Measurements from ENCODE around the gene MAGEB17.

The MAGEB17 gene

GRCh38 chrX:16167181-16167580, at the start of gene MAGEB17:
MAGEB17 (plus strand) TSS chrX:16167481; CDS start chrX:16170383, 2,902 bp downstream.
- Mint-ChIP-seq H3K27me3 (peaks cover 5 to 49% of the 10 kb centered on the region in 2 donors), H3K9me3 (peaks cover 0 to 3% of the 10 kb centered on the region in 2 donors), H3K4me3 (no peak within 1 kb of the TSS), H3K36me3 (no peaks in the 10 kb centered on the region), H3K27ac (no peak within 1 kb of the TSS), H3K4me1 (no peaks in the 10 kb centered on the region)
- no peak for ATAC-seq (replicated peaks)
- DNase-seq = no peak

- Mint-ChIP-seq H3K27ac (peak overlapping the region; percentile 90), H3K27me3 (peaks cover 0 to 18% of the 10 kb centered on the region in 2 donors), H3K4me3 (peak overlapping the region; percentile 54 to 70), H3K36me3 (peaks cover 4 to 6% of the 10 kb centered on the region in 2 donors), H3K9me3 (peaks cover 4 to 12% of the 10 kb centered on the region in 2 donors), H3K4me1 (peaks cover 28 to 43% of the 10 kb centered on the region in 2 donors)
- DNase-seq = peak; percentile 31
- ATAC-seq (replicated peaks) = peak; percentile 88 to 90
Measured at GRCh38 chrX:16119353-16120220, 47.7 kb upstream of the MAGEB17 start.

GRCh38 chrX:16120431-16120830, 46.9 kb upstream of the MAGEB17 start:
- ATAC-seq (replicated peaks) (no peak), DNase-seq (no peak)
- Mint-ChIP-seq H3K4me3 (peak overlapping the region in 1 of 2 donors; percentile 18), H3K4me1 (peaks cover 26 to 40% of the 10 kb centered on the region in 2 donors), H3K27me3 (peaks cover 0 to 19% of the 10 kb centered on the region in 2 donors), H3K36me3 (peaks cover 4 to 6% of the 10 kb centered on the region in 2 donors), H3K9me3 (peaks cover 4 to 12% of the 10 kb centered on the region in 2 donors), H3K27ac (peak overlapping the region; percentile 70)

GRCh38 chrX:16123222-16123786, 44.0 kb upstream of the MAGEB17 start, which contains the start of gene GRPR:
GRPR (plus strand) TSS chrX:16123565; CDS start chrX:16123954, 389 bp downstream.
- peak; percentile 79 to 81 for ATAC-seq (replicated peaks)
- H3K36me3 Mint-ChIP-seq = peaks cover 4 to 6% of the 10 kb centered on the region in 2 donors
- H3K27me3 Mint-ChIP-seq = peaks cover 0 to 34% of the 10 kb centered on the region in 2 donors
- peaks cover 4 to 12% of the 10 kb centered on the region in 2 donors for H3K9me3 Mint-ChIP-seq
- peaks cover 24 to 40% of the 10 kb centered on the region in 2 donors for H3K4me1 Mint-ChIP-seq
- peak; percentile 63 for DNase-seq
- no peak within 1 kb of the TSS for H3K27ac Mint-ChIP-seq
- peak within 1 kb of the TSS in 1 of 2 donors; percentile 30 for H3K4me3 Mint-ChIP-seq

- Mint-ChIP-seq H3K4me1 (peaks cover 21 to 36% of the 10 kb centered on the region in 2 donors), H3K27ac (no peak overlapping the region), H3K9me3 (peaks cover 1 to 9% of the 10 kb centered on the region in 2 donors), H3K27me3 (peaks cover 0 to 39% of the 10 kb centered on the region in 2 donors), H3K4me3 (no peak overlapping the region), H3K36me3 (peaks cover under 1 to 4% of the 10 kb centered on the region in 2 donors)
- DNase-seq = no peak
- ATAC-seq (replicated peaks) = no peak
Measured at GRCh38 chrX:16124201-16124600, 43.1 kb upstream of the MAGEB17 start.

- H3K4me3 Mint-ChIP-seq = no peak overlapping the region
- no peak for DNase-seq
- H3K36me3 Mint-ChIP-seq = peaks cover 0 to 4% of the 10 kb centered on the region in 2 donors
- H3K4me1 Mint-ChIP-seq = peaks cover 10 to 22% of the 10 kb centered on the region in 2 donors
- peaks cover 0 to under 1% of the 10 kb centered on the region in 2 donors for H3K9me3 Mint-ChIP-seq
- no peak overlapping the region for H3K27ac Mint-ChIP-seq
- H3K27me3 Mint-ChIP-seq = peaks cover 6 to 40% of the 10 kb centered on the region in 2 donors
- ATAC-seq (replicated peaks) = no peak
Measured at GRCh38 chrX:16125520-16126149, 41.6 kb upstream of the MAGEB17 start.

- H3K4me3 Mint-ChIP-seq = no peak overlapping the region
Measured at GRCh38 chrX:16130707-16131106, 36.6 kb upstream of the MAGEB17 start.

GRCh38 chrX:16134936-16135335, 32.3 kb upstream of the MAGEB17 start:
- peaks cover 8 to 37% of the 10 kb centered on the region in 2 donors for H3K27me3 Mint-ChIP-seq
- peaks cover 0 to 1% of the 10 kb centered on the region in 2 donors for H3K36me3 Mint-ChIP-seq
- peaks cover 9 to 12% of the 10 kb centered on the region in 2 donors for H3K4me1 Mint-ChIP-seq
- DNase-seq = no peak
- H3K9me3 Mint-ChIP-seq = no peaks in the 10 kb centered on the region
- ATAC-seq (replicated peaks) = no peak
- H3K4me3 Mint-ChIP-seq = no peak overlapping the region
- no peak overlapping the region for H3K27ac Mint-ChIP-seq

More at GRCh38 chrX:16130707-16131106, 36.6 kb upstream of the MAGEB17 start:
- Mint-ChIP-seq H3K36me3 (peaks cover 0 to 4% of the 10 kb centered on the region in 2 donors), H3K9me3 (no peaks in the 10 kb centered on the region), H3K27ac (no peak overlapping the region), H3K27me3 (peaks cover 12 to 48% of the 10 kb centered on the region in 2 donors), H3K4me1 (peaks cover 0 to 3% of the 10 kb centered on the region in 2 donors)
- DNase-seq = no peak
- ATAC-seq (replicated peaks) = no peak

- no peaks in the 10 kb centered on the region for H3K36me3 Mint-ChIP-seq
- no peak overlapping the region for H3K27ac Mint-ChIP-seq
- DNase-seq = no peak
- H3K4me1 Mint-ChIP-seq = peaks cover 9 to 18% of the 10 kb centered on the region in 2 donors
- H3K4me3 Mint-ChIP-seq = no peak overlapping the region
- no peaks in the 10 kb centered on the region for H3K9me3 Mint-ChIP-seq
- ATAC-seq (replicated peaks) = no peak
- peaks cover 6 to 35% of the 10 kb centered on the region in 2 donors for H3K27me3 Mint-ChIP-seq
Measured at GRCh38 chrX:16136080-16136479, 31.2 kb upstream of the MAGEB17 start.

GRCh38 chrX:16137416-16138107, 29.7 kb upstream of the MAGEB17 start:
- Mint-ChIP-seq H3K4me3 (no peak overlapping the region), H3K36me3 (no peaks in the 10 kb centered on the region), H3K4me1 (peaks cover 9 to 18% of the 10 kb centered on the region in 2 donors), H3K27ac (no peak overlapping the region), H3K9me3 (no peaks in the 10 kb centered on the region), H3K27me3 (peaks cover 8 to 30% of the 10 kb centered on the region in 2 donors)
- ATAC-seq (replicated peaks) (peak; percentile 77 to 92), DNase-seq (no peak)

GRCh38 chrX:16138108-16138427, 29.2 kb upstream of the MAGEB17 start:
- no peaks in the 10 kb centered on the region for H3K36me3 Mint-ChIP-seq
- peak in 1 of 2 donors; percentile 37 for ATAC-seq (replicated peaks)
- no peak overlapping the region for H3K27ac Mint-ChIP-seq
- H3K27me3 Mint-ChIP-seq = peaks cover 13 to 35% of the 10 kb centered on the region in 2 donors
- H3K4me3 Mint-ChIP-seq = no peak overlapping the region
- no peak for DNase-seq
- H3K4me1 Mint-ChIP-seq = peaks cover 9 to 18% of the 10 kb centered on the region in 2 donors
- no peaks in the 10 kb centered on the region for H3K9me3 Mint-ChIP-seq

GRCh38 chrX:16140448-16140847, 26.8 kb upstream of the MAGEB17 start:
- H3K4me3 Mint-ChIP-seq = no peak overlapping the region
- H3K36me3 Mint-ChIP-seq = peaks cover 2 to 8% of the 10 kb centered on the region in 2 donors
- peaks cover 8% of the 10 kb centered on the region in 2 donors for H3K9me3 Mint-ChIP-seq
- peaks cover 13 to 34% of the 10 kb centered on the region in 2 donors for H3K27me3 Mint-ChIP-seq
- peaks cover 9 to 18% of the 10 kb centered on the region in 2 donors for H3K4me1 Mint-ChIP-seq
- no peak for ATAC-seq (replicated peaks)
- H3K27ac Mint-ChIP-seq = no peak overlapping the region
- no peak for DNase-seq

GRCh38 chrX:16140983-16141382, 26.3 kb upstream of the MAGEB17 start:
- ATAC-seq (replicated peaks) = no peak
- H3K27ac Mint-ChIP-seq = no peak overlapping the region
- no peak overlapping the region for H3K4me3 Mint-ChIP-seq
- DNase-seq = no peak
- H3K36me3 Mint-ChIP-seq = peaks cover 2 to 8% of the 10 kb centered on the region in 2 donors
- peaks cover 9 to 18% of the 10 kb centered on the region in 2 donors for H3K4me1 Mint-ChIP-seq
- peaks cover 13 to 33% of the 10 kb centered on the region in 2 donors for H3K27me3 Mint-ChIP-seq
- H3K9me3 Mint-ChIP-seq = peaks cover 8% of the 10 kb centered on the region in 2 donors
